ENCODE results near the gene PIRT.

DNA sequence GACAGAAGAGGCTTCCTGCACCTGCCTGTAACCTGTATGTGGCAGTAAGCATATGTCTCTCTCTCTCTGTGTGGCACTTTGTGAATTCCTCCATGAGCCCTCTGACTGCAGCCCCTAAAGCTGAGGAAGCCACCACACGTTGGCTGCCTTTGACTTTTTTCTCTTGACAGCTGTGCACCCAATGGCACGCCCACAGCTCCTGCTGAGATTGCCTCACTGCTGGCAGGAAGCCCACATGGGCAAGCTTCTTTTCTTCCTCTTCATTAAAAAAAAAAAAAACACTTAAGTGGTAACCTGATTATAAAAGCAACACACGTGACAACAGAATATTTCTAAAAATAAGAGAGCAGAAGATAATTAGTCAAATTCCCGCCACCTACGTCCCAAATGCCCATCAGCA is 34.0 kb upstream of the PIRT start:
- TF ChIP-seq, protein P1, sequence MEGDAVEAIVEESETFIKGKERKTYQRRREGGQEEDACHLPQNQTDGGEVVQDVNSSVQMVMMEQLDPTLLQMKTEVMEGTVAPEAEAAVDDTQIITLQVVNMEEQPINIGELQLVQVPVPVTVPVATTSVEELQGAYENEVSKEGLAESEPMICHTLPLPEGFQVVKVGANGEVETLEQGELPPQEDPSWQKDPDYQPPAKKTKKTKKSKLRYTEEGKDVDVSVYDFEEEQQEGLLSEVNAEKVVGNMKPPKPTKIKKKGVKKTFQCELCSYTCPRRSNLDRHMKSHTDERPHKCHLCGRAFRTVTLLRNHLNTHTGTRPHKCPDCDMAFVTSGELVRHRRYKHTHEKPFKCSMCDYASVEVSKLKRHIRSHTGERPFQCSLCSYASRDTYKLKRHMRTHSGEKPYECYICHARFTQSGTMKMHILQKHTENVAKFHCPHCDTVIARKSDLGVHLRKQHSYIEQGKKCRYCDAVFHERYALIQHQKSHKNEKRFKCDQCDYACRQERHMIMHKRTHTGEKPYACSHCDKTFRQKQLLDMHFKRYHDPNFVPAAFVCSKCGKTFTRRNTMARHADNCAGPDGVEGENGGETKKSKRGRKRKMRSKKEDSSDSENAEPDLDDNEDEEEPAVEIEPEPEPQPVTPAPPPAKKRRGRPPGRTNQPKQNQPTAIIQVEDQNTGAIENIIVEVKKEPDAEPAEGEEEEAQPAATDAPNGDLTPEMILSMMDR (conservative IDR thresholded peaks at IDR 0.05 in 1 of 2, IDR thresholded peaks at IDR 0.05 in 1 of 2; ENCODE audit: extremely low read depth in 1 of 2, insufficient read depth in 1 of 2, low read depth in 1 of 2, low read length in 2 of 2) = no peak
- TF ChIP-seq EZH2 (IDR thresholded peaks at IDR 0.05; ENCODE audit: borderline replicate concordance, low read length) = no peak

Measured in mammary epithelial cell (primary cell).